Measurements from ENCODE around the gene ZBED1.
"Not testable (repeated sequence)": the region's sequence is repeated elsewhere in the genome, so short reads cannot be mapped to it uniquely, and the experiment has no call there.

Gene ZBED1

DNA sequence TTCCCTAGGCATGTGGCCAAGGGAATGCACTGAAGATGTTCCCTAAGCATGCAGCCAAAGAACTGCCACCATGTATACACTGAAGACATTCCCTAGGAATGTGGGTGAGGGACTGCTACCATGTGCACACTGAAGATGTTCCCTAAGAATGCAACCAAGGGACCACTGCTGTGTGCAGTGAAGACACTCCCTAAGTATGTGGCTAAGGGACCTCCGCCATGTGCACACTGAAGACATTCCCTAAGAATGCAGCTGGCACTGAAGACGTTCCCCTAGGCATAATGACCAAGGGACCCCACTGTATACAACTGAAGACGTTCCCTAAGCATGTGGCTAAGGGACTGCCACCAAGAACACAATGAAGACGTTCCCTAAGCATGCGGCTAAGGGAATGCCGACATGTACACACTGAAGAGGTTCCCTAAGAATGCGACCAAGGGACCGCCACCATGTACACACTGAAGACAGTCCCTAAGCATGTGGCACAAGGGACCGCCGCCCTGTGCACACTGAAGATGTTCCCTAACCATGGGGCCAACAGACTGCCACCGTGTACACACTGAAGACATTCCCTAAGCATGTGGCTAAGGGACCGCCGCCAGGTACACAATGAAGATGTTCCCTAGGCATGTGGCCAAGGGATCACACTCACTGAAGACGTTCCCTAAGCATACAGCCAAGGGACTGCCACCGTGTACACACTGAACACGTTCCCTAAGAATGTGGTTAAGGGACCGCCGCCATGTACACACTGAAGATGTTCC lies 25.6 kb downstream of the ZBED1 start:
- DNase-seq (ENCODE audit: low spot score): no peak

GRCh38 chrX:2474280-2474962 lies 26.4 kb downstream of the ZBED1 start:
- DNase-seq (ENCODE audit: low spot score): no peak

DNA sequence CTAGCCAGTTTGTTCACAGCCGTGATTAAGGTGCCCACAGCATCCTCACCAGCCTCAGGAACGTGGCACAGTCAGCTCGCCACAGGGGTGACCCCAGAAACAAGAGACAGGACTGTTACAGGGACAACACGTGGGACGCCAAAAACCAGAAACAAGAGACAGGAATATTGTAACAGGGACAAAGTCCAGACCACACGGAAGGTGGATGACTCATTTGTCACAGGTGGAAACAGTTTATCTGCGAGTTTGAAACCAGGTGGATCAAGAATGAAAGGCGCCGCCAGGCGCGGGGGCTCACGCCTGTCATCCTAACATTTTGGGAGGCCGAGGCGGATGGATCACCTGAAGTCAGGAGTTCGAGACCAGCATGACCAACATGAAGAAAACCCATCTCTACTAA lies 27.7 kb downstream of the ZBED1 start:
- DNase-seq (ENCODE audit: low spot score): not testable (repeated sequence)

DNA sequence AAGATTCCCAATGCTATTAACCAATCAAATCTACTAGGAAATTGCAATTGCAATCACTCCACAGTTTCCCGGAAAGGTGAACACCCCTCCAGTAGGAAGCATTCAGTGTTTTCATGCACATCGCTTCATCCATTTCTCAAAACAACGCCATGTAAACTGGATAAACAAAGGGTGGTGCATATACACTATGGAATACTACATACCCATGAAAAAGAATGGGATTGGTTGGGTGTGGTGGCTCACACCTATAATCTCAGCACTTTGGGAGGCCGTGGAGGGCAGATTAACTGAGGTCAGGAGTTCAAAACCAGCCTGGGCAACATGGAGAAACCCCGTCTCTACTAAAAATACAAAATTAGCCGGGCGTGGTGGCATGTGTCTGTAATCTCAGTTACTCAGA lies 29.1 kb downstream of the ZBED1 start:
- DNase-seq (ENCODE audit: low spot score): no peak

GRCh38 chrX:2471126-2471525 lies 29.6 kb downstream of the ZBED1 start:
- not testable (repeated sequence) for DNase-seq (ENCODE audit: low spot score)

- not testable (repeated sequence) for DNase-seq (ENCODE audit: low spot score)
Measured at GRCh38 chrX:2469852-2470251, 30.9 kb downstream of the ZBED1 start.

GRCh38 chrX:2469196-2469685 lies 31.5 kb downstream of the ZBED1 start:
- no peak for DNase-seq (ENCODE audit: low spot score)

DNA sequence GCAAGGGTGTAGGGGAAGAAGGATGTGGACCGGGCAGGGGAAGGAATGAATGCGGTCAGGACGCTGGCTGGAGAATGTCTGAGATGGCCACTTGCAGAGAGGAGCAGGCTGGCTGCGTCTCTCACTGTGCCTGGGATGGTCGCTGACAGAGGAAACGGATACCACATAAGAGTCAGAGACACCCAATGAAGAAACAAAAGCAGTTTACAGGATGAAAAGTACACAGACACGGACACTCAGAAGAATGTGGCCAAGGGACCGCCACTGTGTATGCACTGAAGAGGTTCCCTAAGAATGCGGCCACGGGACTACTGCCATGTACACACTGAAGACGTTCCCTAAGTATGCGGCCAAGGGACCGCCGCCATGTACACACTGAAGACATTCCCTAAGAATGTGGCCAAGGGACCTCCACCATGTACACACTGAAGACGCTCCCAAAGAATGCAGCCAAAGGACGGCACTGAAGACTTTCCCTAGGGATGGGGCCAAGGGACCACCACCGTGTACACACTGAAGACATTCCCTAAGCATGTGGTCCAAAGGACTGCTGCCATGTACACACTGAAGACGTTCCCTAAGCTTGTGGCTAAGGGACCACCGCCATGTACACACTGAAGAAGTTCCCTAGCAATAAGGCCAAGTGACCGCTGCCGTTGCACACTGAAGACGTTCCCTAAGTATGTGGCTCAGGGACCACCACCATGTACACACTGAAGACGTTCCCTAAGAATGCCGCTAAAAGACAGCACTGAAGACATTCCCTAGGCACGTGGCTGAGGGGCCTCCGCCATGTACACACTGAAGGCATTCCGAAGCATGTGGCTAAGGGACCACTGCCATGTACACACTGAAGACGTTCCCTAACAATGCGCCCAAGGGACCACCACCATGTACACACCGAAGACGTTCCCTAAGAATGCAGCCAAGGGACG lies 32.2 kb downstream of the ZBED1 start:
- DNase-seq (ENCODE audit: low spot score): no peak

DNA sequence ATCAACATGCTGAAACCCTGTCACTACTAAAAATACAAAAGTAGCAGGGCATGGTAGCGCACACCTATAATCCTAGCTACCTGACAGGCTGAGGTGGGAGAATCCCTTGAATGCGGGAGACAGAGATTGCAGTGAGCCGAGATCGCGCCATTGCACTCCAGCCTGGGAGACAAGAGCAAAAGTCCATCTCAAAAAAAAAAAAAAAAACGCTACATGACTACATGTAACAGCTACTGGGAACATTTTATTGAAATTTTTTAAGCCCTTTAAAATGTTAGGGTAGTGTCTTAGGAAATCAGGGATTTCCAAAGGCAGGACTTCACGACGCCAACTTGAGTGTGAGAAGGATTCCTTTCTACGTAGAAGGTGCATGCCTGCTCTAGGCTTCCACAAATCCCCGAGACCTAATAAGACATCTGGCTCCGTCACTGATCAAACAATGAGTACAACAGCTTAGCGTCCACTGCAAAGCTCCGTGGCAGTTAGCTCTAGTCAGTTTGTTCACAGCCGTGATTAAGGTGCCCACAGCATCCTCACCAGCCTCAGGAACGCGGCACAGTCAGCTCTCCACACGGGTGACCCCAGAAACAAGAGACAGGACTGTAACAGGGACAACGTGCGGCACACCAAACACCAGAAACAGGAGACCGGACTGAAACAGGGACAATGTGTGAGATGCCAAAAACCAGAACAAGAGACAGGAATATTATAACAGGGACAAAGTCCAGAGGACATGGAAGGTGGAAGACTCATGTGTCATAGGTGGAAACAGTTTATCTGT lies 33.7 kb downstream of the ZBED1 start:
- DNase-seq (ENCODE audit: low spot score): no peak

- no peak for DNase-seq (ENCODE audit: low spot score)
Measured at GRCh38 chrX:2464677-2465166, 36.1 kb downstream of the ZBED1 start.

- no peak for DNase-seq (ENCODE audit: low spot score)
Measured at GRCh38 chrX:2463973-2464676, 36.7 kb downstream of the ZBED1 start.

- DNase-seq (ENCODE audit: low spot score): not testable (repeated sequence)
Measured at GRCh38 chrX:2463481-2463880, 37.3 kb downstream of the ZBED1 start.

- DNase-seq (ENCODE audit: low spot score): no peak
Measured at GRCh38 chrX:2462780-2463179, 38.0 kb downstream of the ZBED1 start.

GRCh38 chrX:2462074-2462473 lies 38.7 kb downstream of the ZBED1 start:
- no peak for DNase-seq (ENCODE audit: low spot score)

DNA sequence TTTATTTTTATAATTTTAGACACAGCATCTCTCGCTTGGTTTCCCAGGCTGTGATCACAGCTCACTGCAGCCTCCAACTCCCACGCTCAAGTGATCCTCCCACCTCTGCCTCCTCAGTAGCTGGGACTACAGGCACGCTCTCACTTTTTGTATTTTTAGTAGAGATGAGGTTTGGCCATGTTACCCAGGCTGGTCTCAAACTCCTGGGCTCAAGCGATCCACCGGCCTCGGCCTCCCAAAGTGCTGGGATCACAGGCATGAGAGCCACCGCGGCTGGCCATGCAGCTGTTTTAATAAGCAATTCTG lies 39.1 kb downstream of the ZBED1 start:
- no peak for DNase-seq (ENCODE audit: low spot score)

DNA sequence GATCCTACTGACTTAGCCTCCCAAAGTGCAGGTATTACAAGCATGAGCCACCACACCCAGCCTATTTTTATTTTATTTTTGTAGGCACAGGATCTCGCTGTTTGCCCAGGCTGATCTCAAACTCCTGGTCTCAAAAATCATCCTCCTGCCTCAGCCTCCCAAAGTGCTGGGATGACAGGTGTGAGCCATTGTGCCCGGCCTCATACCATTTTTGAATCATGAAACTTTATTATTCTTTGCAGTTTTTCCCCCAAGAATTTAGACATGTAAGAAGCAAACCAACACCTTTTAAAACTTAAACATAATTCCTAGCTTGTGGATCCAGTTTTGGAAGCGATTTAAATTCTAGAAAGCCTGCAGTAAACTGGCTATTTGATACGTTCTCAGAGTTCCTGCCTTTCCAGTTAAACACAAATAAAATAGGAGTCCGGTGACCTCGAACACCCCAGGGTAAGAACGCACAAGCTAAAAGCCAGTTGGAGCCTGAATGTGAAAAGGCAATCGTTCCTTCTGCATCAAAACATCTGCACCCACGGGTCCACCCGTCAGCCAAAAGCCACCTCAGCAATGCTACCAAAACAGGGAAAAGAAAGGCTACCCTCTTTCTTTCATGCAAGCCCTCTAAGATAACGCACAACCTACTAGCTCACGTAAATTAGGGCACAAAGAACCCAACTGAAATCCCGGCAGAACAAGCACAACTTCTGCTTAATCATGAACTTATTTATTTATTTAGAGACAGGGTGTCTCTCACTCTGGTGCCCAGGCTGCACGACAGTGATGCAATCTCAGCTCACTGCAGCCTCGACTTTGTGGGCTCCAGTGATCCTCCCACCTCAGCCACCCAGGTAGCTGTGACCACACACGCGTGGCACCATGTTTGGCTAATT lies 39.7 kb downstream of the ZBED1 start:
- DNase-seq (ENCODE audit: low spot score): not testable (repeated sequence)

DNA sequence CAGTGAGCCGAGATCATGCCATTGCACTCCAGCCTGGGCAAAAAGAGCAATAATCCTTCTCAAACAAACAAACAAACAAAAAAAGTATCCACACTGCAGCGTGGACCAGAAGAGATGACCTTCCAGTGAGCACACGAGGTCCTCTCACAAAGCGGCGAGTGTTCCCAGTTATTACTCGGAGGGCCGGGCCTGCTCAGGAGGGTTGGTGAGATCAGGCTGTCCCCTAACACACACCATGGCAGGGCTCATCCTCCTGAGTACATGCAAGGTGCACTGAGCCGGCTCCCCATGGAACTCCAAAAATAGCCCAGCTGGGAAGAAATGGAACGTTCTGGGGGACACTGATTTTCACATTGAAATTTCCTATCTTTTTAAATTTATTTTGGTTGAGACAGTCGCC lies 40.7 kb downstream of the ZBED1 start:
- DNase-seq (ENCODE audit: low spot score): not testable (repeated sequence)

DNA sequence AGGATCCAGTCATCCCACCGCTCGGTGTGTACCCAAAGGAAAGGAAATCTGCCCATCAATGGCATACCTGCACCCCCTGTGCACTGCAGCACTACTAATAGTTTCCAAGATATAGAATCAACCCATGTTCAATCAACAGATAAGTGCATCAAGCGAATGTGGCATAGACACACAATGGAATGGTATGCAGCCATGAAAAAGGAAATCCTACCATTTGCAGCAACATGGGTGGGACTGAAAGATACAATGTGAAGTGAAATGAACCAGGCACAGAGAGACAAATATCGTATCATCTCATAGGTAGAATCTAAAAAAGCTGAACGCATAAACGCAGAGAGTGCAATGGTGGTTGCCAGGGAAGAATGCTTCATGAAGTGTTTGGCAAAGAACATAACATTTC lies 42.5 kb downstream of the ZBED1 start:
- DNase-seq (ENCODE audit: low spot score): no peak

- no peak for DNase-seq (ENCODE audit: low spot score)
Measured at GRCh38 chrX:2457289-2458133, 43.3 kb downstream of the ZBED1 start.

Data from hematopoietic multipotent progenitor cell treated with erythropoietin and hydrocortisone succinate and interleukin-3 and kit ligand, for 15 days (in vitro differentiated cells).